PFSK-1 (cell line): ENCODE measurements around the gene TCF4.

Experiments
- REST ChIP-seq, 2 experiments: IDR thresholded peaks; 2 replicates each; pipeline versions ENCODE4 v1.6.1 to v1.8.0; 2011 to 2012; ENCODE audit warnings: low read depth in 2 of 2, low read length in 2 of 2, control low read depth in 1 of 2, inconsistent platforms in 1 of 2, mild to moderate bottlenecking in 1 of 2, moderate library complexity in 1 of 2; ENCODE audit not compliant: insufficient read depth in 1 of 2
- SIN3A ChIP-seq: IDR thresholded peaks from 2 replicates; pipeline ENCODE4 v1.6.1; 2012; ENCODE audit warnings: mild to moderate bottlenecking, low read length, moderate library complexity, borderline replicate concordance; ENCODE audit not compliant: insufficient read depth
- TAF1 ChIP-seq: IDR thresholded peaks from 2 replicates; pipeline ENCODE4 v1.6.1; 2012; ENCODE audit warnings: low read length, control low read depth, borderline replicate concordance; ENCODE audit not compliant: insufficient read depth

DNA sequence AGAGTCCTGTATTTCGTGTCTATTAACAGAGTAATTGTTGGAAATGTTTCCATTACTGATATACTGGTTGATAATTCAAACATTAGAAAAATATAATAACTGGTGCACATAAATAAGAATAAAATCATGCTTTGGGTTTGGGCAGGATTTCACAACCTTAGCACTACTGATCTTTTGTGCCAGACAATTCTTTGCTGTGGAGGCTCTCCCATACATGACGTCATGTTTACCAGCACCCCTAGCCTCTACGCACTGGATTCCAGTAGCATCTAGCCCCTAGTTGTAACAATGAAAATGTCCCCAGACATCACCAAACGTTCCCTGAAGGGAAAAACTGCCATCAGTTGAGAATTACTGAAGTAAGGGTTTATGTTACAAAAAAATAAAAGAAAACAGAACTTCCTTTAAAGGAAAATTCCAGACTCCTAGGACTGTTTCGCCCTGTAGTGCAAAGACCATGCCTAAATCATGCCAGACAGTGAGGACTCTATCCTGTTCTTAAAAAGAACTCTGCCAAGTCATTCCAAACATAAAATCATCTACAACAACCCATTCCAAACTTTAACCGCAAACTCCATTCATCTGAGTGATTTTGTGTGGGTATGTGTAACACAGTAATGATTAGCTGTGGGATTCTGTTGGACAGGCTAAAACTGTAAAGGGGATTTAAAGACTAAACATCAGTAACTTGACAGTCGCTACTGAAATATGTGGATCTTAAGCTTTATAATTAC, 315.3 kb downstream of the TCF4 start:
- TF ChIP-seq REST (IDR thresholded peaks at IDR 0.05; ENCODE audit: insufficient read depth in 1 of 2, low read depth in 2 of 2, low read length in 2 of 2) (no peak), TAF1 (no peak), SIN3A (no peak)
